RKO (cell line): ENCODE measurements around the gene HIC1.

Experiments used
- DNase-seq: peaks from one replicate; pipeline ENCODE4 v3.0.0-alpha.2; 2016; ENCODE audit warnings: low spot score

HIC1 gene

GRCh38 chr17:2076087-2076984 is 21.4 kb downstream of the HIC1 start:
- DNase-seq, result no peak

GRCh38 chr17:2077040-2077439 is 22.1 kb downstream of the HIC1 start:
- no peak for DNase-seq

- DNase-seq, result no peak
Measured at GRCh38 chr17:2081564-2081963, 26.7 kb downstream of the HIC1 start.

- DNase-seq, result no peak
Measured at GRCh38 chr17:2082003-2082781, 27.3 kb downstream of the HIC1 start.

GRCh38 chr17:2083613-2084035 is 28.7 kb downstream of the HIC1 start:
- no peak for DNase-seq

GRCh38 chr17:2084036-2084765 is 29.3 kb downstream of the HIC1 start:
- DNase-seq, result no peak

GRCh38 chr17:2084766-2085647 is 30.1 kb downstream of the HIC1 start:
- no peak for DNase-seq

- DNase-seq, result no peak
Measured at GRCh38 chr17:2085648-2085949, 30.7 kb downstream of the HIC1 start.

GRCh38 chr17:2086306-2086705 is 31.4 kb downstream of the HIC1 start:
- DNase-seq, result no peak

- DNase-seq, result no peak
Measured at GRCh38 chr17:2087597-2088211, 32.8 kb downstream of the HIC1 start.

- no peak for DNase-seq
Measured at GRCh38 chr17:2089021-2089422, 34.1 kb downstream of the HIC1 start.

GRCh38 chr17:2090210-2090641 is 35.3 kb downstream of the HIC1 start:
- no peak for DNase-seq

GRCh38 chr17:2090804-2091534 is 36.1 kb downstream of the HIC1 start:
- DNase-seq, result peak; percentile 51

GRCh38 chr17:2092253-2092652 is 37.4 kb downstream of the HIC1 start:
- DNase-seq, result no peak

- DNase-seq, result no peak
Measured at GRCh38 chr17:2093349-2093748, 38.4 kb downstream of the HIC1 start.

- DNase-seq, result no peak
Measured at GRCh38 chr17:2094891-2095535, 40.1 kb downstream of the HIC1 start.

- DNase-seq, result no peak
Measured at GRCh38 chr17:2095536-2095910, 40.6 kb downstream of the HIC1 start.

GRCh38 chr17:2101448-2102257 is 46.8 kb downstream of the HIC1 start:
- no peak for DNase-seq
